K562 (cell line): Measurements from ENCODE around the gene ZNF646. TPM values are rescaled to one million over a fixed set of nuclear protein-coding genes. Genes with fewer than 3 reads are reported as not detected.

Source experiments
- BRD4 ChIP-seq: fragments of 200-600 bp; sonication (generic); IDR thresholded peaks from 2 replicates; pipeline ENCODE4 v1.6.1; 2017; ENCODE audit warnings: inconsistent platforms
- CEBPZ ChIP-seq: fragments of 150-350 bp; IDR thresholded peaks from 2 replicates; pipeline ENCODE4 v1.6.1; 2014; ENCODE audit warnings: low read depth, mild to moderate bottlenecking, low read length, borderline replicate concordance
- CREB1 ChIP-seq, 2 experiments: sonication (generic) in 1 of 2; formaldehyde crosslinking in 1 of 2; IDR thresholded peaks; 2 replicates each; pipeline versions ENCODE4 v1.6.1 to v1.8.0; 2012 to 2022; ENCODE audit warnings: inconsistent platforms in 1 of 2, mild to moderate bottlenecking in 1 of 2, missing genetic modification reagents in 1 of 2, moderate library complexity in 1 of 2
- DACH1 ChIP-seq: fragments of 450-650 bp; IDR thresholded peaks from 2 replicates; pipeline ENCODE4 v1.6.1; 2018; ENCODE audit not compliant: partially characterized antibody
- E4F1 ChIP-seq: fragments of 250-450 bp; sonication (Bioruptor Pico); IDR thresholded peaks from 2 replicates; pipeline ENCODE4 v1.5.0; 2021; ENCODE audit warnings: mild to moderate bottlenecking, borderline replicate concordance
- ELK1 ChIP-seq: sonication (generic); formaldehyde crosslinking; IDR thresholded peaks from 2 replicates; pipeline ENCODE4 v1.8.1; 2022; ENCODE audit warnings: missing genetic modification reagents
- KLF1 ChIP-seq: fragments of 450-650 bp; IDR thresholded peaks from 2 replicates; pipeline ENCODE4 v1.6.1; 2016; ENCODE audit warnings: missing genetic modification characterization, missing compliant biosample characterization
- MEF2D ChIP-seq: conservative IDR thresholded peaks from 2 replicates; pipeline ENCODE4 v1.6.1; 2016; ENCODE audit warnings: low read depth, missing genetic modification characterization, missing compliant biosample characterization
- NBN ChIP-seq: fragments of 450-650 bp; IDR thresholded peaks from 2 replicates; pipeline ENCODE4 v1.6.1; 2016; ENCODE audit warnings: low read depth, mild to moderate bottlenecking
- NCOA2 ChIP-seq, 2 experiments: fragments of 450-650 bp; IDR thresholded peaks; 2 replicates each; pipeline ENCODE4 v1.6.1; 2018; ENCODE audit warnings: mild to moderate bottlenecking in 2 of 2, moderate library complexity in 1 of 2; ENCODE audit not compliant: partially characterized antibody in 2 of 2
- SRSF7 ChIP-seq: fragments of 200-400 bp; formaldehyde crosslinking; optimal IDR thresholded peaks from 2 replicates; pipeline ENCODE3; 2017; ENCODE audit warnings: mild to moderate bottlenecking, low read depth, low read length
- TSC22D4 ChIP-seq: fragments of 450-650 bp; IDR thresholded peaks from 2 replicates; pipeline ENCODE4 v1.6.1; 2016; ENCODE audit warnings: missing genetic modification characterization, missing biosample characterization, control low read depth
- VEZF1 ChIP-seq: fragments of 200-800 bp; sonication (Bioruptor generic); IDR thresholded peaks from 2 replicates; pipeline ENCODE4 v1.6.1; 2017; ENCODE audit warnings: missing genetic modification characterization, missing compliant biosample characterization
- ZBTB1 ChIP-seq: sonication (generic); formaldehyde crosslinking; IDR thresholded peaks from 2 replicates; pipeline ENCODE4 v1.8.1; 2023; ENCODE audit warnings: missing genetic modification reagents, low read depth, mild to moderate bottlenecking, borderline replicate concordance
- ZC3H4 ChIP-seq: sonication (generic); formaldehyde crosslinking; IDR thresholded peaks from 2 replicates; pipeline ENCODE4 v1.9.0; 2021; ENCODE audit warnings: missing genetic modification reagents, borderline replicate concordance
- ZNF124 ChIP-seq: sonication (generic); formaldehyde crosslinking; IDR thresholded peaks from 2 replicates; pipeline ENCODE4 v1.8.1; 2022; ENCODE audit warnings: missing genetic modification reagents
- ZNF133 ChIP-seq: fragments of 250-450 bp; sonication (Bioruptor Pico); IDR thresholded peaks from 2 replicates; pipeline ENCODE4 v1.4.0; 2020; ENCODE audit warnings: mild to moderate bottlenecking
- ZNF184 ChIP-seq: sonication (generic); formaldehyde crosslinking; IDR thresholded peaks from 2 replicates; pipeline ENCODE4 v1.5.0; 2020; ENCODE audit warnings: missing genetic modification reagents
- ZNF644 ChIP-seq: fragments of 200-800 bp; sonication (Bioruptor generic); IDR thresholded peaks from 2 replicates; pipeline ENCODE4 v1.6.1; 2016; ENCODE audit warnings: low read depth, missing genetic modification characterization, missing compliant biosample characterization
- polyA plus RNA-seq, 8 experiments: library from polyadenylated mRNA; depleted of rRNA in 4 of 8; stranded (reverse) in 5 of 8; unstranded in 3 of 8; fragments of >200 nt; fragmentation: Nextera tagmentation in 2 of 8; fragmentation: Illumina TruSeq in 1 of 8; extraction: Ambion mirVana in 2 of 8; extraction: Trizol in 1 of 8; gene quantifications; 2 replicates each; pipeline versions ENCODE4 v1.2.1 to v1.2.3, GENCODE V29; 2011 to 2014; ENCODE audit warnings: inconsistent platforms in 1 of 8, missing spikeins in 1 of 8
- total RNA-seq, 7 experiments: library from RNA; depleted of rRNA in 6 of 7; stranded (reverse); fragments of >200 nt in 6 of 7; fragmentation: Illumina TruSeq in 2 of 7; extraction: Trizol in 2 of 7; gene quantifications; 2 replicates each; pipeline versions ENCODE4 v1.2.1 to v1.2.3, GENCODE V29; 2011 to 2021; ENCODE audit warnings: low replicate concordance in 1 of 7

Gene ZNF646
- total and polyA plus RNA-seq, 9 of the 15 experiments (the other 6 are each of a cell fraction or from before 2014, with no cell fraction given): 0.08 to 20.6 (median 8.0) TPM

GRCh38 chr16:31073970-31074813, at the start of gene ZNF646, which contains the start of gene ZNF668 (continued):
- TF ChIP-seq CEBPZ: no peak
- no peak for TF ChIP-seq BRD4
- TF ChIP-seq NCOA2 (IDR thresholded peaks at IDR 0.05; ENCODE audit: partially characterized antibody in 2 of 2): no peak
- TF ChIP-seq CREB1 (IDR thresholded peaks at IDR 0.05): peak; percentile 95
- TF ChIP-seq CREB1 (CRISPR knock-in tag; IDR thresholded peaks at IDR 0.05): peak; percentile 92
- no peak for TF ChIP-seq ZBTB1 (CRISPR knock-in tag)
- no peak for TF ChIP-seq ELK1
- TF ChIP-seq DACH1: no peak
- no peak for TF ChIP-seq ZNF124 (CRISPR knock-in tag)
- TF ChIP-seq TSC22D4 (tag): no peak
- TF ChIP-seq VEZF1 (CRISPR knock-in tag): no peak
- no peak for TF ChIP-seq ZNF184 (CRISPR knock-in tag)
- TF ChIP-seq ZNF644 (tag): no peak
- no peak for TF ChIP-seq E4F1 (CRISPR knock-in tag)
- no peak for TF ChIP-seq NBN
- no peak for TF ChIP-seq ZNF133 (CRISPR knock-in tag)
- no peak for TF ChIP-seq SRSF7
- no peak for TF ChIP-seq ZC3H4 (CRISPR knock-in tag)
- no peak for TF ChIP-seq KLF1 (tag)
- TF ChIP-seq MEF2D (tag): no peak
